ENCODE results near the gene ATP6V0A4. TPM values are rescaled to one million over a fixed set of nuclear protein-coding genes. Genes with fewer than 3 reads are reported as not detected.
"Not testable (repeated sequence)": the region's sequence is repeated elsewhere in the genome, so short reads cannot be mapped to it uniquely, and the experiment has no call there.

Gene ATP6V0A4
- total RNA-seq, 8 experiments from 2014 or later: 0.13 to 0.43 (median 0.25) TPM; not detected in 4

DNA sequence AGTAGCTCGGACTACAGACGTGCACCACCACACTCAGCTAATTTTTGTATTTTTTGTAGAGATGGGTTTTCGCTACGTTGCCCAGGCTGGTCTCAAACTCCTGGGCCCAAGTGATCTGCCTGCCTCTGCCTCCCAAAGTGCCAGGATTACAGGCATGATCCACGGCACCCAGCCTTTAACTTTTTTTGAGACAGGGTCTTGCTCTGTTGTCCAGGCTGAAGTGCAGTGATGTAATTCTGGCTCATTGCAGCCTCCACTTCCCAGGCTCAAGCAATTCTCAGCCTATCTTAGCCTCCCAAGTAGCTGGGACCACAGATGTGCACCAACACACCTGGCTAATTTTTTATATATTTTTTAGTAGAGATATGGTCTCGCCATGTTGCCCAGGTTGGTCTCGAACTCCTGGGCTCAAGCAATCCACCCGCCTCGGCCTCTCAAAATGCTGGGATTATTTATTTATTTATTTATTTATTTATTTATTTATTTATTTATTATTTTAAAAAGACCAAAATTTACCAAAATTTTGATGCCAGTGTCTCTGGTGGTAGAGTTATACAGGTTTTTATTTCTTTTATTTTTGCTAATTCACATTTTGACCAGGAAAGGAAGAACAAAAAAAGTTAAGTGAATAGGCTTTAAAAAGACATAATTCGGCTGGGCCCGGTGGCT is 25.0 kb upstream of the ATP6V0A4 start:
- in situ Hi-C loops (cut with MboI; ENCODE audit: low pct_unique_long_range_greater_than_20kb in 2 of 9, low sequenced_read_pairs in 9 of 9, unreplicated experiment in 9 of 9): no loop called here
- H3K4me3 ChIP-seq: no peak overlapping the region
- no peak overlapping the region for H3K27ac ChIP-seq
- no peak for ATAC-seq (replicated peaks in 6 of 8)
- no peaks in the 10 kb centered on the region for H3K4me1 ChIP-seq (replicated peaks in 1 of 2)
- WGBS, 10 experiments: 43 to 100% (median 87%) methylated on average over 4 to 10 of the region's 11 CpGs

DNA sequence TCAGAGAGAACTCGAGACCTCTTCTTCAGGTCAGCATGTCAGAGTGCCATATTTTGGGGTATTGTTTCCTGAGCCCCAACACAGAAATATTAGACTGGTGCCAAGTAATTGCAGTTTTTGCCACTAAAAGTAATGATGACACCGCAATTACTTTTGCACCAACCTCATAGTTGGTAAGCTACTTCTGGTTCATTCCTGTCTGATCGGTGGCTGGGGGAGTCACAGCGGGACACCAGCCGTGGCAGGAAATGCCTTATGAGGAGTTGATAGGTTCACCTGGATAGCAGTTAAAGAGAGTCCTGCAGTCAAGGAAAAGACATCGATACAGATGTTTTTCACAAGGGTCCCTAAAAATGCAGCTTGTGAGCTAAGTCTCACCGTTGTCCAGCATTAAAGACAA is 23.9 kb upstream of the ATP6V0A4 start:
- Histone ChIP-seq H3K4me3 (no peak overlapping the region), H3K4me1 (replicated peaks in 1 of 2) (no peaks in the 10 kb centered on the region), H3K27ac (no peak overlapping the region)
- WGBS, 10 experiments: 30 to 100% (median 85%) methylated on average over 1 to 6 of the region's 7 CpGs; no CpG with 5 or more reads in 2 of the 10 experiments
- no peak for ATAC-seq (replicated peaks in 6 of 8)
- in situ Hi-C loops (cut with MboI; ENCODE audit: low pct_unique_long_range_greater_than_20kb in 2 of 9, low sequenced_read_pairs in 9 of 9, unreplicated experiment in 9 of 9): no loop called here

GRCh38 chr7:138819625-138820024 is 21.6 kb upstream of the ATP6V0A4 start:
- in situ Hi-C loops (cut with MboI; ENCODE audit: low pct_unique_long_range_greater_than_20kb in 2 of 9, low sequenced_read_pairs in 9 of 9, unreplicated experiment in 9 of 9): no loop called here
- ATAC-seq (replicated peaks in 6 of 8): peak in 3 of 8 experiments; percentile 23 to 67 (median 33)
- Histone ChIP-seq H3K4me1 (replicated peaks in 1 of 2) (no peaks in the 10 kb centered on the region), H3K4me3 (no peak overlapping the region), H3K27ac (no peak overlapping the region)
- 34 to 94% (median 72%) methylated on average over 2 to 3 of the region's 3 CpGs; no CpG with 5 or more reads in 2 of the 10 experiments for WGBS, 10 experiments

DNA sequence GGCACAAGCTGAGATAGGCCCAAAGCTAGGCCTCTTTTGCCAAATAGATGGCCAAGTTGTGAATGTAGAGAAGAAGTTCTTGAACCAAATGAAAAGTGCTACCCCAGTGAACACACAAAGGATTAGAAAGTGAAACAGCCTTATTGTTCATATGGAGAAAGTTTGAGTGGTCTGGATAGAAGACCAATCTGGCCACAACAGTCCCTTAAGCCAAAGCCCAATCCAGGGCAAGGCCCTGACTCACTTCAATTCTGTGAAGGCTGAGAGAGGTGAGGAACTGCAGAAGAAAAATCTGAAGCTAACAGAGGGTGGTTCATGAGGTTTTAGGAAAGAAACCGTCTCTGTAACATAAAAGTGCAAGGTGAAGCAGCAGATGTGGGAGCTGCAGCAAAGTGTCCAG is 18.7 kb upstream of the ATP6V0A4 start:
- Histone ChIP-seq H3K27ac (no peak overlapping the region), H3K4me3 (no peak overlapping the region), H3K4me1 (replicated peaks in 1 of 2) (no peaks in the 10 kb centered on the region)
- in situ Hi-C loops (cut with MboI; ENCODE audit: low pct_unique_long_range_greater_than_20kb in 2 of 9, low sequenced_read_pairs in 9 of 9, unreplicated experiment in 9 of 9): no loop called here
- 40 to 86% (median 78%) methylated on average over 1 of the region's 1 CpG; no CpG with 5 or more reads in 4 of the 10 experiments for WGBS, 10 experiments
- ATAC-seq (replicated peaks in 6 of 8): no peak

- in situ Hi-C loops (cut with MboI; ENCODE audit: low pct_unique_long_range_greater_than_20kb in 2 of 9, low sequenced_read_pairs in 9 of 9, unreplicated experiment in 9 of 9): no loop called here
- Histone ChIP-seq H3K27ac (no peak overlapping the region), H3K4me1 (replicated peaks in 1 of 2) (no peaks in the 10 kb centered on the region), H3K4me3 (no peak overlapping the region)
- 0 to 100% (median 57%) methylated on average over 1 of the region's 1 CpG; no CpG with 5 or more reads in 1 of the 10 experiments for WGBS, 10 experiments
- ATAC-seq (replicated peaks in 6 of 8): no peak
These were observed 16.9 kb upstream of the ATP6V0A4 start for GRCh38 chr7:138814816-138815332.

- H3K27ac ChIP-seq: no peak overlapping the region
- in situ Hi-C loops (cut with MboI; ENCODE audit: low pct_unique_long_range_greater_than_20kb in 2 of 9, low sequenced_read_pairs in 9 of 9, unreplicated experiment in 9 of 9): no loop called here
- WGBS, 10 experiments: 10 to 100% (median 38%) methylated on average over 1 to 2 of the region's 2 CpGs; no CpG with 5 or more reads in 3 of the 10 experiments
- ATAC-seq (replicated peaks in 6 of 8): no peak
- no peaks in the 10 kb centered on the region for H3K4me1 ChIP-seq (replicated peaks in 1 of 2)
- no peak overlapping the region for H3K4me3 ChIP-seq
These were observed 15.9 kb upstream of the ATP6V0A4 start for GRCh38 chr7:138813945-138814344.

DNA sequence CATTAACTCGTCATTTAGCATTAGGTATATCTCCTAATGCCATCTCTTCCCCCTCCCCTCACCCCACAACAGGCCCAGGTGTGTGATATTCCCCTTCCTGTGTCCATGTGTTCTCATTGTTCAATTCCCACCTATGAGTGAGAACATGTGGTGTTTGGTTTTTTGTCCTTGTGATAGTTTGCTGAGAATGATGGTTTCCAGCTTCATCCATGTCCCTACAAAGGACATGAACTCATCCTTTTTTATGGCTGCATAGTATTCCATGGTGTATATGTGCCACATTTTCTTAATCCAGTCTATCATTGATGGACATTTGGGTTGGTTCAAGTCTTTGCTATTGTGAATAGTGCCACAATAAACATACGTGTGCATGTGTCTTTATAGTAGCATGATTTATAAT is 13.3 kb upstream of the ATP6V0A4 start:
- WGBS, 10 experiments: 14% methylated on average over 1 of the region's 2 CpGs; no CpG with 5 or more reads in 9 of the 10 experiments
- H3K27ac ChIP-seq; H3K4me3 ChIP-seq; ATAC-seq (replicated peaks in 6 of 8); in situ Hi-C loops (cut with MboI; ENCODE audit: low pct_unique_long_range_greater_than_20kb in 2 of 9, low sequenced_read_pairs in 9 of 9, unreplicated experiment in 9 of 9); H3K4me1 ChIP-seq (replicated peaks in 1 of 2): not testable (repeated sequence)

DNA sequence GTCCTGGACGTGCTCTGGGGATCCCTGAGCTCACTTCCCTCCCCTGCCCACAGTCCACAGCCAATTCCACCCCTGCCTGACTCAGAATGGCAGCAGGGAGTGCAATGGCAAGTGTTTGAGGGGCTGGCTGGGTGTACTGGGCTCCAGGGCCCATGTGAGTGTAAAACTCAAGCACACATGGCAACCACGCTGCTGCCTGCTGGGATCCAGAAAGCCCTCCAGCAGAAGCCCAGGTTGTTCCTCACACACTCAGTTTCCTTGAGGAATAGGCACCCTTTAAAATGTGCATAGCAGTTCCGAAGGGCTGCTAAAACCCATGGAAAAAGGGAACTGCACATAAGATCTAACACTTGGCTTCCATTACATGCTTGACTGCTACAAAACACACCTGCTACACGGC is 11.3 kb upstream of the ATP6V0A4 start:
- Histone ChIP-seq H3K4me1 (replicated peaks in 1 of 2) (no peaks in the 10 kb centered on the region), H3K27ac (no peak overlapping the region), H3K4me3 (no peak overlapping the region)
- peak in 2 of 8 experiments; percentile 30 to 99 for ATAC-seq (replicated peaks in 6 of 8)
- in situ Hi-C loops (cut with MboI; ENCODE audit: low pct_unique_long_range_greater_than_20kb in 2 of 9, low sequenced_read_pairs in 9 of 9, unreplicated experiment in 9 of 9): no loop called here
- 0 to 100% (median 90%) methylated on average over 1 to 3 of the region's 4 CpGs; no CpG with 5 or more reads in 2 of the 10 experiments for WGBS, 10 experiments

- no peak for ATAC-seq (replicated peaks in 6 of 8)
- in situ Hi-C loops (cut with MboI; ENCODE audit: low pct_unique_long_range_greater_than_20kb in 2 of 9, low sequenced_read_pairs in 9 of 9, unreplicated experiment in 9 of 9): no loop called here
- H3K27ac ChIP-seq: no peak overlapping the region
- no peaks in the 10 kb centered on the region for H3K4me1 ChIP-seq (replicated peaks in 1 of 2)
- WGBS, 10 experiments: 0 to 75% (median 63%) methylated on average over 1 of the region's 1 CpG; no CpG with 5 or more reads in 5 of the 10 experiments
- no peak overlapping the region for H3K4me3 ChIP-seq
These were observed 6.6 kb upstream of the ATP6V0A4 start for GRCh38 chr7:138804618-138805017.

- Histone ChIP-seq H3K4me1 (replicated peaks in 1 of 2) (no peaks in the 10 kb centered on the region), H3K4me3 (no peak overlapping the region), H3K27ac (no peak overlapping the region)
- in situ Hi-C loops (cut with MboI; ENCODE audit: low pct_unique_long_range_greater_than_20kb in 2 of 9, low sequenced_read_pairs in 9 of 9, unreplicated experiment in 9 of 9): no loop called here
- no peak for ATAC-seq (replicated peaks in 6 of 8)
- WGBS, 10 experiments: 53 to 100% (median 89%) methylated on average over 3 to 18 of the region's 18 CpGs; no CpG with 5 or more reads in 2 of the 10 experiments
These were observed 4.7 kb upstream of the ATP6V0A4 start for GRCh38 chr7:138802706-138803105.

- WGBS, 10 experiments: 59 to 100% (median 100%) methylated on average over 1 to 3 of the region's 3 CpGs; no CpG with 5 or more reads in 3 of the 10 experiments
These were observed 3.3 kb upstream of the ATP6V0A4 start for GRCh38 chr7:138801256-138801655.

GRCh38 chr7:138799336-138800000 is 1.5 kb upstream of the ATP6V0A4 start:
- 11 to 90% (median 60%) methylated on average over 1 to 7 of the region's 7 CpGs; no CpG with 5 or more reads in 1 of the 10 experiments for WGBS, 10 experiments
- H3K4me1 ChIP-seq (replicated peaks in 1 of 2): no peaks in the 10 kb centered on the region
- H3K4me3 ChIP-seq: no peak overlapping the region
- ATAC-seq (replicated peaks in 6 of 8): no peak
- in situ Hi-C loops (cut with MboI; ENCODE audit: low pct_unique_long_range_greater_than_20kb in 2 of 9, low sequenced_read_pairs in 9 of 9, unreplicated experiment in 9 of 9): no loop called here
- H3K27ac ChIP-seq: no peak overlapping the region

More at GRCh38 chr7:138801256-138801655, 3.3 kb upstream of the ATP6V0A4 start:
- no peak overlapping the region for H3K27ac ChIP-seq
- no peak overlapping the region for H3K4me3 ChIP-seq
- ATAC-seq (replicated peaks in 6 of 8): no peak
- H3K4me1 ChIP-seq (replicated peaks in 1 of 2): no peaks in the 10 kb centered on the region
- in situ Hi-C loops (cut with MboI; ENCODE audit: low pct_unique_long_range_greater_than_20kb in 2 of 9, low sequenced_read_pairs in 9 of 9, unreplicated experiment in 9 of 9): no loop called here

DNA sequence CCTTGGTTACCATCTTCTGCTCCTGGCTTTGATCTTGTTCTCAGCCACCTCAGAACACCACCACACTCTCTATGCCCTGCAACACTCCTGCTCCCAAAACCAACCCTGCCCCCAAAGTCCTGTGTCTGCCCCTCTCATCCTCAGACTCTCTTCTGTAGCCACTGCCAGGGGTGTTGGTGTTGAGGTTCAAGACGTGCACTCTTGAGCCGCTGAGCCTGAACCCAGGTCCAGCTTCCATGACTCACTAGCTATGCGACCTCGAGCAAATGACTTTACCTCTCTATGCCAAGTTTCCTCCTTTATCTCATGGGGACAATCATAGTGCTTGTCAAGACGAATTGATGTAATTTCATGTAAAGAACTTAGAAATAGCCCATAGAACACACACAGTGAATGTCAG is 840 bp upstream of the ATP6V0A4 start:
- Histone ChIP-seq H3K27ac (no peak overlapping the region), H3K4me3 (no peak overlapping the region), H3K4me1 (replicated peaks in 1 of 2) (no peaks in the 10 kb centered on the region)
- ATAC-seq (replicated peaks in 6 of 8): no peak
- 7 to 81% (median 51%) methylated on average over 1 to 5 of the region's 5 CpGs; no CpG with 5 or more reads in 5 of the 10 experiments for WGBS, 10 experiments
- in situ Hi-C loops (cut with MboI; ENCODE audit: low pct_unique_long_range_greater_than_20kb in 2 of 9, low sequenced_read_pairs in 9 of 9, unreplicated experiment in 9 of 9): no loop called here
